GM21619 (cell line): ENCODE data around the gene IFIT3.

Source experiments
- ATAC-seq: cut with Tn5 transposase; IDR thresholded peaks from one replicate; pipeline ENCODE4 v1.9.1; 2021; ENCODE audit not compliant: unreplicated experiment

IFIT3 gene

DNA sequence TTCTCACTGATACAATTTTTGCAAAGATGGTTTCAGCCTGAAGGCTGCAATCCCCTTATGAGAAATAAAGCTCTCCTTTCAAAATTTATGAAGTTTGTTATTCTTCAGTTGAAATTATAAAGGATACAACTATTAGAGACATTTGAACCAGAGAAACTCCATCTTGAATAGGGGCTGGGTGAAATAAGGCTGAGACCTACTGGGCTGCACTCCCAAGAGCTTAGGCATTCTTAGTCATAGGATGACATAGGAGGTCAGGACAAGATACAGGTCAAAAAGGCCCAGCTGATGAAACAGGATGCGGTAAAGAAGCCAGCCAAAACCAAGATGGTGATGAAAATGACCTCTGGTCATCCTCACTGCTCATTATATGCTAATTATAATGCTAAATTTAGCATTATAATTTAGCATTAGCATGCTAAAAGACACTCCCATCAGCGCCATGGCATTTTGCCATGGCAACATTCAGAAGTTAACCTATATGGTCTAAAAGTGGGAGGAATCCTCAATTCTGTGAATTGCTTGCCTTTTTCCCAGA lies 27.7 kb downstream of the IFIT3 start:
- ATAC-seq = no peak

- ATAC-seq = no peak
Observed at GRCh38 chr10:89357096-89357495, 29.3 kb downstream of the IFIT3 start.

DNA sequence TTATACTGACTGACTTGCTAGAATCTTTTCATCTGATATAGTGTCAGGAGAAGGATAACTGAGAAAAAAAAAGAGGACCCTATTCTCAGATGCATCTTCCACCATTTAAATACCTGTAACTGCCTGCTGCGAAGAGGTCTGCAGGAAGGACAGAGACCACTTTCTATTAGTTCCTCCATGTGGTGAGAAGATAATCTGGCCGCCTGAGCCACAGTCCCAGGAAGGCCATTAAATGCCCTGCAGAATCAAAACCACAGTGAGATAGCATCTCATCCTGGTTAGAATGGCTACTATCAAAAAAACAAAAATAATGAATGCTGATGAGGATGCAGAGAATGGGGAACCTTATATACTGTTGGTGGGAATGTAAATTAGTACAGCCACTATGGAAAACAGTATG lies 30.2 kb downstream of the IFIT3 start:
- no peak for ATAC-seq

- ATAC-seq = no peak
Observed at GRCh38 chr10:89360157-89360556, 32.4 kb downstream of the IFIT3 start.

- no peak for ATAC-seq
Observed at GRCh38 chr10:89362929-89363328, 35.1 kb downstream of the IFIT3 start.

- no peak for ATAC-seq
Observed at GRCh38 chr10:89363729-89364442, 36.1 kb downstream of the IFIT3 start.

DNA sequence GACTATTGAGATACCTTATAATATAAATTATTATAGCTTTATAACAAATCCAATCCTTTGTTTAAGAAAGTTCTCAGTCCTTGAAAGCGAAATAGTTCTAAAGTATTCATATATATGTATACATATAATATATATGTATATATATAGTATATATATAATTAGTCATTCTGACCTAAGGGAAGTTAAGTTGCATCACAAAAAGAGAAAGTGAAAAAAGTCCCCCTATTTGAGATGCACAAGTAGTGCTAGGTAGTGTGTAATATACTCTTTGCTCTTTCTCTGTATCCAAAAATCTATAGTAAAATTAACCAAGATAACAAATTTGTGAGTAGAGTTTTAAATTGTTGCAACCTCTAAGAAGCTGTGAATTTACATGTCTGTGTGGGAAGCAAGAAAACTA lies 36.7 kb downstream of the IFIT3 start:
- no peak for ATAC-seq

GRCh38 chr10:89367529-89367928 lies 39.7 kb downstream of the IFIT3 start:
- ATAC-seq = peak; percentile 80

- ATAC-seq = no peak
Observed at GRCh38 chr10:89368129-89368528, 40.3 kb downstream of the IFIT3 start.

DNA sequence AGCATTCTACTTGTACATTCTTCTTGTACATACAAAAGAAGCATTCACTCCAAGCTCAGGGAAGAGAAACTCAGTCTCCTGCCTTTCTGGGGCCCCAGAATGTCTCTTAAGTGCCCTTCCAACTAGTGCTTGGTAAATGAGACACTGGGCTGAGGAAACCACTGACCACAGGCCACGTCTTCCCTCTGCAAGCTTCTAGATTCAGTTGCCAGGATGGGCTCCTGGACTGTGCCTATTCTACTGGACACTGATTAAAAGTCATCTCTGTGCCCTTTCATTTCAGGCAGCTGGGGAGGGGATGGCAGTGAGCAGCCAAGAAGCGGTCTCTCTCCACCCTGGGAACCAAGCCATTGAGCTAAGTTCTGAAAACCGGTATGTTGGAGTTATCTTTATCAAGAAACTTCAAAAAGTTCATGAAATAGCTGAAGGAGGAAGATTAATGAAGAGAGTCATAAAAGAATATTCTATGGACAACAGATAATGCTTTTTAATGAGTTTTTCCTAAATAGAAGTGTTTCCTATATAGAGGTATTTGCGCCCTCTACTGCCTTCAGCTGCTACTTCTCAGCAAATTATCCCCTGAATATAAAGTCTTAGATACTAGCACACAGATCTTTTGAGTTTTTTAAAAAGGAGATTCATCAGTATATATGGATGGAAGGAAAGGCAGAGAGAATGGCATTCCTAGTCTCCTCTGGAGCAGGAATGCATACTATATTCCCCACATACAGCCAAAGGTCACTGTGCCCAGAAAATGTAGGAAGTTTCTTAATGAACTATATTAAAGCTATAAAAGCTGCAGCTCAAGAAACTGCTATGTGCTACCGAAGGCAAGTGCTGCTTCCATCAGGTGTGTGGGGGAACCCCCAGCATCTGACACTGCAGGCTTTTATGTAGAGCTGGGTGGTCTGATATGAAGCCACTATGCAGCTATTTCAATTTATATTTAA lies 41.6 kb downstream of the IFIT3 start:
- no peak for ATAC-seq

- no peak for ATAC-seq
Observed at GRCh38 chr10:89371079-89371478, 43.3 kb downstream of the IFIT3 start.

DNA sequence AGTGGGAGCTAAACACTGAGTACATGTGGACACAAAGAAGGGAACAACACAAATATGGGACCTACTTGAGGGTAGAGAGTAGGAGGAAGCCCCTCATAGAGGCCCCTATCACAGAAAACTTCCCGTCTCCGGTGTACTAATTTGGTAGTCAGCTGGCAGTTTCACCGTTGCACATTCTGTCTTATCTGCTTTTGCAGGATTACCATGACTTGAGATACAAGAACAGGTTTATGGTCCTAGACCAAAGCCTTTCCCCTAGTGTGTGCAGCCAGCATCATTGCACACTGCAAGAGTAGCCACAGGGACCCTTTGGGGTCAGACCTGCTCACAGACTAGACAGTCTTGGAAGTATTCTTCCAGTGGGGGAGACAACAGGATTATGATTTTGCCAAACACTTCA lies 44.2 kb downstream of the IFIT3 start:
- no peak for ATAC-seq

DNA sequence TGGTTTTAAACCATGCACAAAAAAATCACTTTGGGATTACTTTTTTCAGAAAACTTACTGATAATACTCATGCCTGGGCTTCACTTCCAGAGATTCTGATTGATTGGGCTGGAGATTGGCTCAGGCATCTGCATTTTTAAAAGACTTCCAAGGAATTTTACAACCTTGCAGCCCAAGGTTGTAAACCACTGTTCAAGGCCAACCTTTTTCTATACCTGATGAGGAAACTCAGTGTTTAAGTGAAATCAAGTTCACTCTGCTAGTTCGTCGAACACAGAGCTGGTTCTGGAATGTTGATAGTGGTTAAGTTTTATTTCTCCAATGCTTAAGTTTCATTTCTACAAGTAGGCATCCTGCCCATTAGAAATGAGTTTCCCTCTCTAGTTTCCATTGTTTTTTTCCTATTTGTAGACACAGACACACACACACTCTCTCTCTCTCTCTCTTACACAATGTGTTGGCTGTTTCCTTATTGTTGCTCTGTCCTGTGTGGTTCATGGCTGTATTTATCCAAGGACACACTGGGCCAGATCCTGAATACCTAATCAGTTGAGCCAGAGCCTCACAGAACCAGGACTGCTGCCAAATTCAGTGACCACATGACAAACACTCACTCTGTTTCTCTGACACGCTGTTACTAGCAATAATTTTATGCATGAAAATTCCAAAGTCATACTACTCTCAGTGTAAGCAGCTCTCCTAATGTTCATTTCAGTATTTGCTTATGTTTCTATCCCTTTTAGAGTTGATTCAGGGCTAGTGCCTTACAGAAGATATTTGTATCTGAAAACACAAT lies 46.3 kb downstream of the IFIT3 start:
- ATAC-seq = no peak

- no peak for ATAC-seq
Observed at GRCh38 chr10:89374713-89375141, 46.9 kb downstream of the IFIT3 start.

DNA sequence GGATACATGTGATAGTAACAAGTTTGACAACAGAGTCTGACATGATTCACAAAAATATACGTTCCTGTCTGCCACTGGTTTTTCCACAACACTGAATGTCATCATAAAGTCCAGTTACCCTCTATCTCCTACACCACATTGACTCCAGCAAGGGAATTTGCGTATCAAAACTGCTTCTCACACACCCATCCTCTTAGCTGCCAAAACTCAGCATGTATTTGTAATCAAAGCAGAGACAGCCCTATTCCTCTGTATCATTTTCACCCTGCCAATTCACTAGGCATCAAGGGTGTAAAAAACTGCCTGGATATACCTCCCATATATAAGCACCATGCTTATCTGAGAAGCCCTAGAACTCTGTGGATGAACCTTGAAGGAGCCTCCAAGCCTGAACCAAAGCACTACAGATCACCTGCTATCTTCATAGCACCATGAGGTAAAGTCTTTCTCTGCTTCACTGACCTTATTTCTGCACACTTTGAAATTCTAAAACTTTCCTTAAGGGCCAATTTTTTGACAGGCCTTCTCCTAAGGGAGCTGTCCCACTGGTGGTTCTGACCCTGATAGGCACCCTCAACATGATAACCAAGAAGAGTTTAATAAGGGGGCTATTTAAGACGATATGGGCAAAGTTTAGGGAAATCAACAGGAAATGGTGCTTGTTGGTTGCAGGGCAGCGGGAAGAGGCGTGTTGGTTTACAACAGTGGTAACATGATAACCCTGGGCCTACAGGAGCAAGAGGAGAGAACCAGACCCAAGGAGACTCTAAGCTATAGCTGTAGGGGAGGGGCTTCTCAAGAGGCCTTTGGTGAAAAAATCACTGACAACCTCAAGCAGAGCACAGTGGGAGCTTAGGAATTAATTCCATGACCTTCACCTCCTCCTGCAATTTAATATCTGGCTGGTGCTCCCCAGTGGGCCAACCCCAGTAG lies 50.2 kb downstream of the IFIT3 start, which contains the start of gene IFIT1B:
IFIT1B (plus strand) TSS at position 352 of the 933 bp plus-strand sequence; CDS start at position 432, 80 bp downstream.
- no peak for ATAC-seq

DNA sequence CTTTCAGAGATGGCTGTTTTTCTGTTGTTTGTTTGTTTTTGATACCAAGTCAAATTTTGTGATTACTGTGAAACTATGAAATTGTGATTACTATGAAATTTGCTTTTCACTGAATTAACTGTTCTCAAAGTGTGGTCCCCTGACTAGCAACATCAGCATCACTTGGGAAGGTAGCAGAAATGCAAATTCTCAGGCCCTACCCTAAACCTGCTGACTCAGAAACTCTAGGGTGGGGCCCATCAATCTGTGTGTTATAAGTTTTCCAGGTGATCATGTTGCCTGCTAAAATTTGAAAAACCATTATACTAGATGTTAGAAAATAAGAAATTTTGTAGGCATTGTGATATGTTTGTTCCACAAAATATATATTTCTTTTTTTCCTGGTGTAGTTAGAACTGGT lies 51.3 kb downstream of the IFIT3 start:
- ATAC-seq = no peak

GRCh38 chr10:89382757-89383156 lies 55.0 kb downstream of the IFIT3 start:
- no peak for ATAC-seq

GRCh38 chr10:89384474-89385340 lies 56.9 kb downstream of the IFIT3 start:
- ATAC-seq = no peak

DNA sequence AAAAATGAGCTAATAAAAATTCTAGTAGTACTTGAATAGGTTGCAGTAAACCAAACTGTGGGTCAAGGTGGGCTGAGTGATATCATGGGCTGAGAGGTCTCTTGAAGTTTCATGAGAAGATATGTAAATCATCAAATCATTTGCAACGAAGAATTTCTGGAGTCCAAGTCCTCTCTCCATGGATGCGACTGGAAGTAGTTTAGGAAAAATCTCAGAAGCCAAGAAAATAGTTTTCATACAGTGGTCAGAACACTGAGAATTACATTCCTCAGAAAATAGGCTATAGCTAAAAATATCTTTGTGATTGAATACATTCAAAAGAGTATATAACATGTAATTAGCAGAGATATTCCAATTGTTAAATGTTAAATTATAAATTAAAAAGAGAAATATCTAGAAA lies 61.0 kb downstream of the IFIT3 start:
- no peak for ATAC-seq
